HG02970 (cell line): ENCODE data around the gene PCDH8.
A peak's percentile ranks its signal among the peaks of the same experiment; 100 is the strongest.

Experiments used
- ATAC-seq: cut with Tn5 transposase; IDR thresholded peaks from one replicate; pipeline ENCODE4 v1.9.1; 2021; ENCODE audit warnings: mild to moderate bottlenecking, moderate library complexity, moderate number of reproducible peaks; ENCODE audit not compliant: unreplicated experiment, low FRiP score

Gene PCDH8

DNA sequence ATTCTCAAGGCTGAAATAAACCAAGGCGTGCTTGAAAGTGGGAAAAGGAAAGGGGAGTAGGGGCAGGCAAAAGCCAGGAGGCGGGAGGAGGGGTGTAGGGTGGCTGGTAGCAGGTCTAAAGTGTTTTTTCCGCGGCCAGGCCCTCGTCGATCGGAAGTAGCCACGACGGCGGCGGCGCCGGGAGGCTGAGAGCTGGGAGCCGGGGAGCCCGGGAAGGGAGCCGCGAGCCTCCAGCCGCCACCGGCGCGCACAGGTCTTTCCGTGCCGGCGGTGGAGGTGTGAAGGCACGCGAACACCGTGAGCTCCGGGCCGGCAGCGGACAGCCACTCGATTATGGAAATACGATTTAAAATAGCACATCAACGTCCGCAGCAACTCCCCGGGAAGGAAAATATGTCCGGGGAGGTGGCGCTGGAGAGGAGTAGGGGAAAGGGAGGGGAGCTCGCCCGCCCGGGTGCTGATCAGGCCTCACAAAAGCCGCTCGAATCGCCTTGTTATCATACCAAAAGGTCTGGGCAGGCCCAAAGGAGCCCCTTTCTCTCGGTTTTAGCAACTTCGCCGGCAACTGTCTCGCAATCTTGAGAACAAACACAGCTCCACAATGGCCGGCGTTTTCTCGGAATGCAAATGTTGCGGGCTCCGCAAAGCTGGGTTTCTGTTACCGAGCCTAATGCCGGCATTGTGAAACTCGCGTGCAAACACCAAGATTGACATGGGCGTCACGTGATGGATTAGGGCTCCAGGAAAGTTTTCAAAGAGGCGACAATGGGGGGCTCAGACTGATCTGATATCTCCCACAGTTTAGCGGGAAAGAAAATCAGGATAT lies 2.9 kb upstream of the PCDH8 start:
- ATAC-seq, result peak; percentile 74

DNA sequence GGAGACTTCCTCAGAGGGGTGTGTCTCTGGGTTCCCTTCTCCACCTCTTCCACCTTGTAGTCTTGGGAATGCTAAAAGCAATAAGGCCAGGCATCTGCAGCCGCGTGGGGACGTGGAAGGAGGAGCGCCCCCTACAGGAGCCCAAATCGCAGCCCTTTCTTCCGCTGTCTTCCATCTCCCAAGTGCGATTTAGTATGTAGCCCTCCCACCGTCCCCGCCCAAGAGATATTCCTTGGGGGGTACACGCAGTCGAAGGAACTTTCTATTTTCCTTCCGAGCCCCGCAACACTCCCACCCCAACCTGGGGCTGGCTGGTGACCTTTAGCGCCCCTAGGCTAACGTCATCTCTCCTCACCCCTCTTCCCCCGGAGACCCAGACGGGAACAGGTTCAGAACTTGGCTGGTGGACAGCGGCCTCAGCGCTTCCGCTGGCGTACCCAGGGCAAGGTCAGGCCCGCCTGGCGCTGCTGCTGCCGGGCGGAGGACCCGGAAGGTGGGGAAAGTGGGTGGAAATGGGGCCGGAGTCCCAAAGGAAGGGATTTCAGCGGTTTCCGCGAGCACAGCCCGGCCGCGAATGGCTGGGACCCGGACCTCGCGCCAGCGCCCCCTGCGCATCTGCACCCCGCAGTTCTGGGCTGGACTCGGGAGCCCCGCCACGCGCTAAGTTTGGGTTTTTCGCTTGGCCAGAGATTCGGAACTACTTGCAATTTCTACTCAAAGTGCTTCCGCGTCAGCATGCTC lies 2.1 kb upstream of the PCDH8 start:
- peak; percentile 45 for ATAC-seq

- no peak for ATAC-seq
Observed at GRCh38 chr13:52850072-52850395, 1.6 kb upstream of the PCDH8 start.

- ATAC-seq, result no peak
Observed at GRCh38 chr13:52849291-52850071, 1.0 kb upstream of the PCDH8 start.

GRCh38 chr13:52847682-52848432 lies 583 bp downstream of the PCDH8 start:
- ATAC-seq, result no peak

- no peak for ATAC-seq
Observed at GRCh38 chr13:52847322-52847681, 1.1 kb downstream of the PCDH8 start.

- no peak for ATAC-seq
Observed at GRCh38 chr13:52846567-52847321, 1.7 kb downstream of the PCDH8 start.

- ATAC-seq, result no peak
Observed at GRCh38 chr13:52845766-52846566, 2.5 kb downstream of the PCDH8 start.

GRCh38 chr13:52845334-52845761 lies 3.1 kb downstream of the PCDH8 start:
- ATAC-seq, result no peak

GRCh38 chr13:52844836-52845235 lies 3.6 kb downstream of the PCDH8 start:
- ATAC-seq, result no peak

- ATAC-seq, result no peak
Observed at GRCh38 chr13:52842441-52842840, 6.0 kb downstream of the PCDH8 start.

- no peak for ATAC-seq
Observed at GRCh38 chr13:52840066-52840465, 8.4 kb downstream of the PCDH8 start.

DNA sequence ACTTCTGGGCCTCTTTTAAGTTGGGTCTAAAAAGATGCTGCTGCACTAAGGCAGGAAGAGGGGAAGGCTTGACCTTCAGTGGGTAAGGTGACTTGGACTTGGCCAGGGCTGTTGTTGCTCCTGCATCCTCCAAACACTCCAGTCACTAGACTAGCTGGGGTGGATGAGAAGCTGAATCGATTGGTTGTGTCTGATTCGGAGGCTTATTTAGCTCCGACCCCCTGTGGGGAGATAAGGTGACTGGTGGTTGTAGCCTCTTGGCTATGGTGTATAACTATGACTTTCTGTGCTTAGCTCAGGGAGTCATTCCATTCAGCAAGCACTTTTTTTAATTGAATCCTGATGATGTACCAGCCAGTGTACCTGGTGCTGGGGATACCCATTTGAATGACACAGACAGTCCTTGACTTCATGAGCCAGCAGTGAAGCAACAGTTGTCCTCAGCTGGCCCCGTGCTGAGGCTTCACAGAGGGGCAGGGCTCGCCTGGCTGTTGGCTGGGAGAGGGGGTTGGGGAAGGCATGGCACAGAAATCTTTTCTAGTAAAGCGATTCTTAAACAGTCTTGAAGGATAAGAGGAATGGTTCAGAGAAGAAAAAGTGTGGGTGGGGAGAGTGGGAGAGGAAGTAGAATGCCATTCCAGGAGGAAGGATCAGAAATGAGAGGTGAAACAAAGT lies 9.9 kb downstream of the PCDH8 start:
- no peak for ATAC-seq

DNA sequence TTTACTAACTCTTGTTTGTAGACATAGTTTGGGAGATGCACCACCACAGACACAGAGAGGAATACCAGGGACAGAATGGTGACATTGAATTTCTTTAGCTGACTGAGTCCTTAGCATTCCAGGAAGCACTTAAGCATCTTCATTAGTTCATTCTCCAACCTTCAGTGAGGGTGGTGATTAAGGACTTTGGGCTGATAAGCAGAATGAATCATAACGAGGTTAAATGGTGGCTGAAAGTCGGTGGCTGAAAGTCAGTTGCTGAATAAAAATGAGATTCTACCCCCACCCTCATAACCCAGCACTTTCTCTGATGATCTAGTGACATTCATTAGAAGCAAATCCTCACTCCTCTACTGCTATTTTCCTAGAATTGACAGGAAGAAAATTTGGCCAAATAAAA lies 10.6 kb downstream of the PCDH8 start:
- no peak for ATAC-seq

GRCh38 chr13:52835071-52835839 lies 13.2 kb downstream of the PCDH8 start:
- ATAC-seq, result no peak

GRCh38 chr13:52833296-52833875 lies 15.1 kb downstream of the PCDH8 start:
- no peak for ATAC-seq

GRCh38 chr13:52832313-52832712 lies 16.1 kb downstream of the PCDH8 start:
- ATAC-seq, result no peak
